IPS-NIHi11 (cell line): ENCODE measurements around the gene CYB561A3.
"Not testable (repeated sequence)": the region's sequence is repeated elsewhere in the genome, so short reads cannot be mapped to it uniquely, and the experiment has no call there.

ENCODE experiments used
- DNase-seq: peaks from one replicate; pipeline ENCODE4 v3.0.0; 2012; ENCODE audit warnings: mixed read lengths, low spot score

CYB561A3 gene, protein sequence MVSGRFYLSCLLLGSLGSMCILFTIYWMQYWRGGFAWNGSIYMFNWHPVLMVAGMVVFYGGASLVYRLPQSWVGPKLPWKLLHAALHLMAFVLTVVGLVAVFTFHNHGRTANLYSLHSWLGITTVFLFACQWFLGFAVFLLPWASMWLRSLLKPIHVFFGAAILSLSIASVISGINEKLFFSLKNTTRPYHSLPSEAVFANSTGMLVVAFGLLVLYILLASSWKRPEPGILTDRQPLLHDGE

GRCh38 chr11:61361741-61362541, at the start of gene CYB561A3, which contains the start of gene TMEM138:
Gene CYB561A3, minus strand, starts transcription at chr11:61361882. Its CDS starts 5,169 bp downstream, at chr11:61356713.
Gene TMEM138, plus strand, starts transcription at chr11:61362374. Its CDS starts 2,017 bp downstream, at chr11:61364391.
- DNase-seq, result peak; percentile 97

DNA sequence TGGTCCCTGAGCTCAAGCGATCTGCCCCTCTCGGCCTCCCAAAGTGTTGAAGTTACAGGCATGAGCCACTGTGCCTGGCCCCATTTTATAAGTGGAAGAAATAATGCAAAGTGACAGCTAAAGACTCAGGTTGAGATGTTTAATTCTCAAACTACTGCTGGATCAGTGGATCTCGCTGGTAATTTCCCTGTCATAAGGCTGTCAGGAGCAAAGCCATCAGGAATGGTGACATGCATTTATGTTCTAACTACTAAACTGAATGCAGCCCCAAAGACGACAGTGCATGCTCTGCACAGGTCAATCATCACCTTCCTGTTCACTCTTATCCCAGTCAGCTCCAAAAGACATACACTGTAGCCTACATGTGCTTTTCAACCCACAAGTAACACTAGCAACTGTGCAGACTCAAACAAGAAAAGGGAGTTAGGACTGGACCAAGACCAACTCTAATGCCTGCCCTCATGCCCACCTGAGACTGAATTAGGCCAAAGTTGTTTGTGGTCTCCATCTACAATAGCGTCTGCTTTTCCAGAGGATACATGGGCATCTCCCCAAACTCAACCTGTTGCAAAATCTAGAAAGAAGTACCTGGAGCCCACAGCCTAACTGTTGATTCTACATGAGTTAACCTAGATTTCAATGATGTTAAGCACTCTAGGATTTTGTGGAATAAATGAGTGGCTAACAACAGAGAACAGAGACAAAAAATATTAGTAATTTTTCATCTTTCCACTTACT, 45.5 kb upstream of the CYB561A3 start:
- DNase-seq, result no peak

DNA sequence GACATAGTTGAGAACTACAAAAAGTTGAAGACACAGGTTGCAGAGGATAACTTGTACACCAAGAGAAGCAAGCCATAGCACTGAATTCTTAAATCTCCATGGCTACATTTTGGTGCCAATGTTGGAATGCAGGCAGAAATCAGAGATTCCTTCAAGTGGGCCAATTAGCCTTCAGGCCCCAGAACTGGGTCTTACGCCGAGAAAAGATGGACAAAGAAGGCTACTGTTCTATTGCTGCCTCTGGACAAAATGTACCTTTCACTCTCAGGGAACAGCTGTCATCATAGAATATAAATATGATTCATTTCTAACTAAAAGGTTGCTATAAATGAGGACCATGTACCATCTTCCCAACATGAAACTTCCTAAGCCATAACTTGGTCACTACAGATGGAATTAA, 44.4 kb upstream of the CYB561A3 start:
- no peak for DNase-seq

DNA sequence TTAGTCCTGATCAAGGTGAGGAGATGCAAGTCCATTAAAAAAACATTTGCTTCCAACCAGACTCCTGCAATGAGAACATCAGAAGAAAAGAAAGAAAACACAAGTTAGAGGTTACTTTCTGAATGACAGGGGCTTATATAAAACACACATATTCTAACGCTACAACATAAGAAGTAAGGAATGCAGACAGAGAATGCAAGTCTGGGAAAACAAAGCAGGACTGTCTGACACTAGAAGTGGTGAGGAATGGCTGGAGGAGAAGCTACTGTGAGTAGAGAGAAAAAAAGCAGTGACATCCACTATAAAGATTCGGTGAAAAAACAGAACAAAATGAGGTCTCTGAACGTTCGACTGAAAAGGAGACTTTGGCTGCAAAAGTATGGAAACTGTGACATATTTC, 43.0 kb upstream of the CYB561A3 start:
- no peak for DNase-seq

DNA sequence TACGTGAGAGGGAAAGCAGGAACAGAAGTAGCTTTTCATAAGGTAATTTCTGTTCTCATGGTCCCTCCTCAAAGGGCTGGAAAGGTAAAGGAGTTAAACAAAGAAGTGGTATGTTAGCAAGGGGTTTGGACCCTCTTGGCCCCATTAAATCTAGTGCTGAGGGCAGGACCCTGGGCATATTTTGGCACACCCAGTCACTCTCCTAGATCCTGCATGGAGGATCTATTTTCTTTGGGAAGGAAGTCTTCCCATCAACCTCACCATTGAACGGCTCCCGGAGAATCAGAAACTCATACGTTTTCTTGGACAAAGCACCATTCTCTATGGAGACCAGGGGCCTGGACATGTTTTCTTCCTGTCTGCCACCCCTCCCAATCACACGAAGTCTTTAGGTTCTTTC, 42.4 kb upstream of the CYB561A3 start:
- no peak for DNase-seq

DNA sequence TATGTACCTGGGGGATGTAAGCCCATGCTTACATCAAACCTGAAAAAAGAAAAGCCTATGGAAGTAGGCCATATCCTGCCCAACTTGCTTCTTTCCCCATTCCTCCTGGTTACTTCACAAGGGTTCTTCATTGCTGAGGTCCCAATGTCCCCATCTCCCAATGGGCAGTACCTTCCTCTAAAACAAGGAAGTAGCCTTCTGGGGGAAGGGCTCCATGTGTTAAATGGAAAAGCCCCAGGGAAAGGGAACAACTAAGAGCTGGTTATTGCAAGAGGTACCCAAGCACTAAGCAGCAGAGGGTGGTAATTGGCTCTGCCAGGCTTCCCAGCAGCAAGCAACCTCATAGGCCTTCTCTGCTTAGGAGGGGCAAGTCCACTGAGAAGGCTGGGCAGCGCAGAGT, 42.0 kb upstream of the CYB561A3 start:
- no peak for DNase-seq

DNA sequence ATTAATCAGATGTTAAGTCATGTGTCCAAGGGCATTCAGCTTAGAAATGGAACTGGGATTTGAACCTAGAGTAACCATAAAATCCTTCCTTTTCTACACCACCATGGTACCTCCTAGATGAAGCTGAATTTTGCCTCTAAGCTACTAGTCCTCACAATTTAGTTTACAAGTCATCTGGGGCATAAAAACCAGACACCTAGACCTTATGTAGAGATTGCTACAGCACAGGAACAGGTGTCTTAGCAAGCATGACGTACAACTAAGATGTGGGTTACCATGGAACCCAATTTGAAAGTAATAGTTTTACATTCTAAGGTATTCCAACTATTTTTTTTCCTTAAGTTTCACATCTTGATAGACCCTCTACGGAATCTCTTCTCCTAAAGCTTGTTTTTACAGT, 39.9 kb upstream of the CYB561A3 start:
- DNase-seq, result no peak

DNA sequence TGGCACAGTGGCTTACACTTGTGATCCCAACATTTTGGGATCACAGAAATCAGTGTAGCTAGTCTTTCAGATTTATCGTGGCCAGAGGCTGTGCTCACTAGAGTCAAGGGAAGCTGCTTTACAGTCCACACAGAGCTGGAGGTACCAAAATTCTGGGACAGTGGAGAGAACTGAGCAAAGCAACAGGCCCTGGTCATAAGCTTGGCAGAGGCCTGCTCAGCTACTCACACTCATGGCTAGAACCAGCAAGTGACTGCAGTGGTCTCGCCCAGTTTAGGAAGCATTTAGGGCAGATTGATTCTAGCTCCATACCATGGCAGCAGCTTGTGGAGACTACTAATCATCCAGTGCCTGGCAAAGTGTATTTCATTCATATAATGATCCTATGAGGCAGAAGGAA, 39.5 kb upstream of the CYB561A3 start:
- no peak for DNase-seq

GRCh38 chr11:61392981-61393595, 31.4 kb upstream of the CYB561A3 start:
- peak; percentile 52 for DNase-seq

DNA sequence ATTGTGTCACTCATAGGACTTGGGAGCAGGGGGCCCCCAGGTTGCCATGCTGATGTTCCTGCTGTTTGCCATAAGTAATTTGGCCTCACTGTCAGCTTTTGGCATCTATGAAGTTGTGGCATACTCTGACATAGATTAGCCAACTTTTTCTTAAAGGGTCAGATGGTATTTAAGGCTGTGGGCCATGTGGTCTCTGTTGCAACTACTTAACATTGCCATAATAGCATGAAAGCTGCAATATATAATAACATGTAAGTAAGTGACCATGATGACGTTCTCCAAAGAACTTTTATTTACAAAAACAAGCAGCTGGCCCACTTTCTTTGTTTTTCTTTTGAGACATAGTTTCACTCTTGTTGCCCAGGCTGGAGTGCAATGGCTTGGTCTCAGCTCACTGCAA, 28.5 kb upstream of the CYB561A3 start:
- DNase-seq, result no peak

DNA sequence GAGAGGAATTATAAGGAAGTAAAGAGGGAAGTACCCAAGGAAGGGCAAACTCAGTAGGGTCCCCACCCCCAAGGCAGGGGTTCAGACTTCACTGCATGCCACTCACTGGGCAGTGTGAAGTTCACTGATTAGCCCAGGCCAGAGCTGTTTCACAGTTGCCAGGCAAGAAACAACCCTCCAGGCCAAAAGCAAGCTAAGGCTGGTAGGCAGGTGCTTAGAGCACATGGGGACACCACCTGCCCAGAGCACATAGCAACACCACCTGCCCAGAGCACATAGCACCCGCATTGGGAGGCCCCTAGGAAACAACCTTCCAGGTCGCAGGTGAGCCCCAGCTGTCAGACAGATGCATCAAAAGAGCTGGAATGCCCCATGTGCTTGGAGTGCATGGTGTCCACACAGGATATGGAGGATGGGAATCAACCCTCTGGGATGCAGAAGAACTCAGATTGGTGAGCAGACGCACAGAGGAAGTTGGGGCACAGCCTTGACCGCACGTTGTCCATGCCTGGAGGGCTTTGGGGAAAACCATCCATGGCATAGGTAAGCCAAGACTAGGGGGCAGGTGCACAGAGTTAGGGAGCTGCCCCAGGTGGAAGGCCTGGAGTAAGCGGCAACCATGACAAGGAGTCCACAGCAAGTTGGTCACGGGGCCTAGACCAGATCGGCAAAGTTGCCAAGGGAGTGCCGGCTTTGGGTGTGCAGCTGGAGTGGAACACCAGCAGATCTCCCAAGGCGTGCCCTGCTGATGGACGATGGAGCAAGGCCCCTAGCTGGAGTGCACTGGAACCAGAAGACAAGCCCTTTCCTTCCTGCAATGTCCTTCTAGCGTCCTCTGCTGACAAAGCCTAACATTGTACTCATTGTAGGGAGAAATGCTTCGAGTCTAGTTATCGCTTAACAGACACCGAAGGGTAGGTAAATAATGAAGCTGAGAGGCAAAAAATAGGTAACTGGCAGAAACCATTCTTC, 22.9 kb upstream of the CYB561A3 start:
- DNase-seq, result peak; percentile 28

DNA sequence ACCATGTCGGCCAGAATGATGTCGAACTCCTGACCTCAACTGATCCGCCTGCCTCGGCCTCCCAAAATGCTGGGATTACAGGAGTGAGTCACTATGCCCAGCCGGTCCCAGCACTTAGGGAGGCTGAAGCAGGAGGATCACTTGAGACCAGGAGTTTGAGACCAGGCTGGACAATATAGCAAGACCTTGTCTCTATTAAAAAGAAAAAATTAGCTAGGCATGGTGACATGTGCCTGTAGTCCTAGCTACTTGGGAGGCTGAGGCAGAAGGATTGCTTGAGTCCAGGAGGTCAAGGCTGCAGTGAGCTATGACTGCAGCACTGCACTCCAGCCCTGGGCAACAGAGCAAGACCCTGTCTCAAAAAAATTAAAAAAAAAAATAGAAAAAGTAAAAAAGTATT, 22.2 kb upstream of the CYB561A3 start:
- not testable (repeated sequence) for DNase-seq

- no peak for DNase-seq
Observed at GRCh38 chr11:61380884-61381283, 19.2 kb upstream of the CYB561A3 start.

DNA sequence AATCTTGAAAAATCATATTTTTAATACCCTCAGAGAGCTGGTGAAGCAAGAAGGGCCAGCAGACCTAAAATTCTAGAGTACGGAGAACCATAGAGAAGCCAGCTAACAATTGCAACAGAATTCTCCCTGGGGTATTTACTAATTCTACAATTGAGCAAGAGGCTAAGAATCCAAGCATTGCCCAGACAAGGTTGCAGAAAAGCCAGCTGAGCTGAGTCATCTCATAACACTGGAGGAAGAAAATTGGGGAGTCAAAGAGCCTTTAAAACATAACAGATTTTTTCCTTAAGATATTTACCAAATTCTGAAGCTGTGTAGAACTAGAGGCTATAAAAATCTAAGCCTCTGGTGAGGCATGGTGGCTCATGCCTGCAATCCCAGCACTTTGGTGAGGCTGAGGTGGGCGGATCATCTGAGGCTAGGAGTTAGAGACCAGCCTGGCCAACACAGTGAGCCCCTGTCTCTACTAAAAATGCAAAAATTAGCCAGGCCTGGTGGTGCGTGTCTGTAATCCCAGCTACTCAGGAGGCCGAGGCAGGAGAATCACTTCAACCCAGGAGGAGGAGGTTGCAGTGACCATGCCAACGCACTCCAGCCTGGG, 17.1 kb upstream of the CYB561A3 start:
- DNase-seq, result no peak

DNA sequence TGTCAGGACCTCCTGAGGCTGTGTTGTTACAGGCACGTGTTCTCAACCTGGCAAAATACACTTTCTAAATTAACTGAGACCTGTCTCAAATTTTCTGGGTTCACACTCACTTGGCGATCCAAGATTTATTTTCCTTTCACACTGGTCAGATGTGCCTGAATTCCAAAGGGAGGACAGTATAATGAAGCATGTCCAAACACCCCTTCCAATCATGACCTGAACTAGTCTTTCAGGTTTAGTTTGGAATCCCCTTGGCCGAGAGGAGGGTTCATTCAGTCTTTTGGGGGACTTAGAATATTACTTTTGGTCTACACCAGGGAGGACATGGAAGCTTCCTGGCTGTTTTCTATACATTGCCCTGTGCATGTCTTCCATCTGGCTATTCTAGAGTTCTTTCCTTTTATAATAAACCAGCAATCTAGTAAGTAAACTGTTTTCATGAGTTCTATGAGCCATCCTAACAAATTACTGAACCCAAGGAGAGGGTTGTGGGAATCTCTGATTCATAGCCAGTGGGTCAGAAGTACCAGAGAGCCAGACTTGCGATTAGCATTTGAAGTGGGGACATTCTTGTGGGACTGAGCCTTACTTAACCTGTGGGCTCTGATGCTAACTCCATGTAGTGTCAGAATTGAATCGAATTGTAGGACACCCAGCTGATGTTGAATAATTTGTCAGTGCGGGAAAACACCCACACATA, 15.9 kb upstream of the CYB561A3 start:
- no peak for DNase-seq

GRCh38 chr11:61375761-61376108, 14.1 kb upstream of the CYB561A3 start:
- DNase-seq, result no peak

- DNase-seq, result no peak
Observed at GRCh38 chr11:61372659-61373420, 11.2 kb upstream of the CYB561A3 start.

DNA sequence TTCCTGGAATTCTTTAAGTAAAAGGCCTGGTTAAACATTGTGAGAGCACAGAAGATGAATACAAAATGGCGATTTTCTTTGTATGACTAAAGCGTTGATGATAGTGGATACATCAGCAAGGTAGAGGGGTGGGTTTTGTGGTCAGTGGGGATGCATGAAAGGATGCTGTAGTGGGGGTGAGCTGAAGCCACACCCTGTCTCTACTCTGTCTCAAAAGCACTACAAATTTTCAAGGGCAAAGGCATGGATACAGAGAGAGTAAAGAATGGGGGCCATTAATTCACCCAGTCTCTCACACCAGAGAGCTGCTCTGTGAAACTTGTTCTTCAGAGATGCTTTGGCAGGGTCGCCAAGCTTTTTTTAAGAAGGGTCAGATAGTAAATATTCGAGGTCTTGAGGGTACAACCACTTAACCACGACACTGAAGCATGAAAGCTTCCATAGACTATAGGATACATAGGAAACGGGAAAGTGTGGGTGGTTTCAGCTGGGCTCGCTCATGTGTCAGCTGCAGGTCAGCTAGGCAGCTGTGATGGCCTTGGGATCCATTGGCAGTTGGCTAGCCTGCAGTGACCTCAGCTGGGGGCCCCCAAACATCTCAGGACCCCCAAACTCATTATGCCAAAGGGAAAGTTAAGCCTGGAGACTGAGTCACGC, 8.8 kb upstream of the CYB561A3 start:
- no peak for DNase-seq
